Karpas-422 (cell line): ENCODE measurements around the gene KRT86. TPM values are rescaled to one million over a fixed set of nuclear protein-coding genes. Genes with fewer than 3 reads are reported as not detected.

Experiments used
- DNase-seq: peaks from one replicate; pipeline ENCODE4 v3.0.0-alpha.2; 2015
- H2AFZ ChIP-seq: fragments of 200-600 bp; sonication (generic); 2 replicates; pipeline ENCODE4 v1.6.1; 2014; ENCODE audit warnings: antibody characterized with exemption, low read length, mixed read lengths
- H3K27ac ChIP-seq: fragments of 200-600 bp; sonication (generic); 2 replicates; pipeline ENCODE4 v1.5.1; 2014; ENCODE audit warnings: mild to moderate bottlenecking, low read length, moderate library complexity
- H3K27me3 ChIP-seq: fragments of 200-600 bp; sonication (generic); 2 replicates; pipeline ENCODE4 v1.6.1; 2014; ENCODE audit warnings: low read length, mixed read lengths
- H3K36me3 ChIP-seq: fragments of 200-600 bp; sonication (generic); 2 replicates; pipeline ENCODE4 v1.6.1; 2014; ENCODE audit warnings: low read length, mixed read lengths; ENCODE audit not compliant: insufficient read depth
- H3K4me1 ChIP-seq: fragments of 200-600 bp; sonication (generic); 2 replicates; pipeline ENCODE4 v1.6.1; 2014; ENCODE audit warnings: mild to moderate bottlenecking, low read length, mixed read lengths
- H3K4me2 ChIP-seq: fragments of 200-600 bp; sonication (generic); 2 replicates; pipeline ENCODE4 v1.6.1; 2014; ENCODE audit warnings: low read length, low read depth, mild to moderate bottlenecking; ENCODE audit not compliant: poor library complexity, severe bottlenecking
- H3K4me3 ChIP-seq: fragments of 200-600 bp; sonication (generic); 2 replicates; pipeline ENCODE4 v1.5.1; 2014; ENCODE audit warnings: mild to moderate bottlenecking, antibody characterized with exemption, low read length, mixed read lengths
- H3K79me2 ChIP-seq: fragments of 200-600 bp; sonication (generic); 2 replicates; pipeline ENCODE4 v1.6.1; 2014; ENCODE audit warnings: mild to moderate bottlenecking, low read length, mixed read lengths
- H3K9ac ChIP-seq: fragments of 200-600 bp; sonication (generic); 2 replicates; pipeline ENCODE4 v1.6.0; 2014; ENCODE audit warnings: low read length
- H3K9me2 ChIP-seq: fragments of 200-600 bp; sonication (generic), shearing (Covaris generic); replicated peaks from 2 replicates; pipeline ENCODE4 v1.6.0; 2014; ENCODE audit warnings: mild to moderate bottlenecking, low read length, moderate library complexity; ENCODE audit not compliant: insufficient read depth
- H3K9me3 ChIP-seq: fragments of 300-700, 200-600 bp; sonication (generic); 2 replicates; pipeline ENCODE4 v1.6.1; 2014; ENCODE audit warnings: low read length, mixed read lengths
- H4K20me1 ChIP-seq: fragments of 200-600 bp; sonication (generic); 2 replicates; pipeline ENCODE4 v1.6.1; 2014; ENCODE audit warnings: mild to moderate bottlenecking, antibody characterized with exemption, low read length, low read depth; ENCODE audit not compliant: insufficient read depth
- total RNA-seq: library from RNA; depleted of rRNA; stranded (reverse); fragments of >200 nt; shearing (Covaris generic); gene quantifications from 2 replicates; pipeline ENCODE4 v1.2.3, GENCODE V29; 2014; ENCODE audit warnings: low replicate concordance

The KRT86 gene
- total RNA-seq, 1 experiment from 2014 or later: not detected

DNA sequence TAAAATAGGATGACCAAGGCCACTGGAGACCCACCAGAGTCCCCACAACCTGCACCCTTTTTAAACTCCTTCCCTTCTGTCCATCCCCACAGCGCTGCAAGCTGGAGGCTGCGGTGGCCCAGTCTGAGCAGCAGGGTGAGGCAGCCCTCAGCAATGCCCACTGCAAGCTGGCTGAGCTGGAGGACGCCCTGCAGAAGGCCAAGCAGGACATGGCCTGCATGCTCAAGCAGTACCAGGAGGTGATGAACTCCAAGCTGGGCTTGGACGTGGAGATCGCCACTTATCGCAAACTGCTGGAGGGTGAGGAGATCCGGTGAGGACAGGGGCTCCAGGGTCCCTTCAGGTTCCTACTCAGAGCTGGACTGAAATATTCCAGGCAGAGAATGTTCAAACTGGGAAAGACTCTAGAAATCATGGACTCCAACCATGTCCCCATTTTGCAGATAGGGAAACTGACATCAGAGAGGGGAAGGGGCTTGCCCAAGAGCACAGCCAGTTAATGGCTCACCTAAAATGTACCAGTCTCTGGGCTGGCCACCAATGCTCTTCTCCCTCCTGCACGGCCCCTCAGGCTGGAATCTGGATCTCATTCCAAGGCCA lies 75.7 kb downstream of the KRT86 start:
- H3K9ac ChIP-seq: no peak overlapping the region
- H4K20me1 ChIP-seq: no peaks in the 10 kb centered on the region
- H3K9me2 ChIP-seq: no peaks in the 10 kb centered on the region
- H3K79me2 ChIP-seq: no peaks in the 10 kb centered on the region
- no peak for DNase-seq
- no peak overlapping the region for H3K4me3 ChIP-seq
- H3K36me3 ChIP-seq: no peaks in the 10 kb centered on the region
- 0 out of 2 replicates have a peak, but pooled peaks cover 3% of the 10 kb centered on the region for H3K4me1 ChIP-seq
- H3K4me2 ChIP-seq: no peak overlapping the region
- H3K27ac ChIP-seq: no peak overlapping the region
- H3K27me3 ChIP-seq: no peaks in the 10 kb centered on the region
- H3K9me3 ChIP-seq: no peaks in the 10 kb centered on the region
- no peak overlapping the region for H2AFZ ChIP-seq

DNA sequence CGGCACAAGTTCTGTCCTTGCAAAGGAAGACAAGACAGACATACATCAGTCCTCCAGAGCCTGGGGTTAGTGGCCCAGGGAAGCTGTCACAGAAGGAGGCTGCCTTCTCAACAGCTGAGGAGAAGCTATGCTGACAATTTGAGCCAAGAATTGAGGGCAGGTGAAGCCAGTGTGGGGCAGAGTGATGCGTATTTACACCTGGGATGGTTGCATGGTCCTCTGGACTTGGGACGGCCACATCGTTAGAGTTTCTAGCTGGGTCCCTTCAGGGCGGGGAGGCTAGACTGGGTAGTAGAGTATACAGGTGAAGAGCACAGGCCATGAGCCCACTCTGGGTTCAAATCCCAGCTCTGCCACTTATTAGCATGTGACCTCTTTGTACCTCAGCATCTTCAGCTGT lies 76.3 kb downstream of the KRT86 start:
- Histone ChIP-seq H3K9me3 (no peaks in the 10 kb centered on the region), H3K9ac (no peak overlapping the region), H3K4me2 (no peak overlapping the region), H3K79me2 (no peaks in the 10 kb centered on the region), H3K4me3 (no peak overlapping the region), H3K36me3 (no peaks in the 10 kb centered on the region), H4K20me1 (no peaks in the 10 kb centered on the region), H3K27ac (no peak overlapping the region), H3K9me2 (no peaks in the 10 kb centered on the region), H2AFZ (no peak overlapping the region), H3K27me3 (no peaks in the 10 kb centered on the region), H3K4me1 (0 out of 2 replicates have a peak, but pooled peaks cover 3% of the 10 kb centered on the region)
- DNase-seq: no peak

- no peaks in the 10 kb centered on the region for H4K20me1 ChIP-seq
- DNase-seq: no peak
- no peak overlapping the region for H3K27ac ChIP-seq
- H3K4me1 ChIP-seq: 0 out of 2 replicates have a peak, but pooled peaks cover 3% of the 10 kb centered on the region
- no peak overlapping the region for H3K4me3 ChIP-seq
- H3K9me3 ChIP-seq: no peaks in the 10 kb centered on the region
- no peaks in the 10 kb centered on the region for H3K36me3 ChIP-seq
- H3K4me2 ChIP-seq: no peak overlapping the region
- no peaks in the 10 kb centered on the region for H3K9me2 ChIP-seq
- no peaks in the 10 kb centered on the region for H3K79me2 ChIP-seq
- H2AFZ ChIP-seq: no peak overlapping the region
- H3K9ac ChIP-seq: no peak overlapping the region
- H3K27me3 ChIP-seq: no peaks in the 10 kb centered on the region
These were observed 77.0 kb downstream of the KRT86 start for GRCh38 chr12:52351196-52352059.

GRCh38 chr12:52352951-52353350 lies 78.5 kb downstream of the KRT86 start:
- no peak for DNase-seq
- Histone ChIP-seq H4K20me1 (no peaks in the 10 kb centered on the region), H3K4me2 (no peak overlapping the region), H3K9me3 (no peaks in the 10 kb centered on the region), H3K79me2 (no peaks in the 10 kb centered on the region), H3K9me2 (no peaks in the 10 kb centered on the region), H3K27ac (no peak overlapping the region), H3K4me1 (peaks cover 8% of the 10 kb centered on the region), H3K27me3 (no peaks in the 10 kb centered on the region), H3K9ac (no peak overlapping the region), H3K36me3 (no peaks in the 10 kb centered on the region), H2AFZ (no peak overlapping the region), H3K4me3 (no peak overlapping the region)

DNA sequence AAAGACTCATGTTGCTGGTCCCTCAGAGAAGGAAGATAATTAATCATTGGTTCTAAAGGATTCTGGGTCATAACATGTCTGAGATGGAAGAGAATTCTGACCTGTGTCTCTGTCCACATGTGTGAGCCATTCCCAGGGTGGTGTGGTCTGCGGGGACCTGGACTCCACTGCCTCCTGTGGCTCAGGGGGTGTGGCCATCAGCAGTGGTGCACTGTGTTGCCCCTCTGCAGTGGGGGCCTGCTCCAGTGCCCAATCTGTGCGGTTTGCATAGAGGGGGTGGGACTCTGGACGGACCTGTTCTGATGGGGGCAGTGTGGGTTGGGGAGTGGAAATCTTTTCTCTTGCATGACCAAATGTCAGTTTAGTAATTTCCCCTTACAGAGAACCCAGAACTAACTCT lies 79.3 kb downstream of the KRT86 start:
- no peak overlapping the region for H2AFZ ChIP-seq
- H3K4me2 ChIP-seq: no peak overlapping the region
- H3K27me3 ChIP-seq: no peaks in the 10 kb centered on the region
- H3K9ac ChIP-seq: no peak overlapping the region
- peaks cover 16% of the 10 kb centered on the region for H3K4me1 ChIP-seq
- H3K36me3 ChIP-seq: no peaks in the 10 kb centered on the region
- no peaks in the 10 kb centered on the region for H4K20me1 ChIP-seq
- no peaks in the 10 kb centered on the region for H3K9me3 ChIP-seq
- no peaks in the 10 kb centered on the region for H3K9me2 ChIP-seq
- H3K27ac ChIP-seq: no peak overlapping the region
- no peaks in the 10 kb centered on the region for H3K79me2 ChIP-seq
- DNase-seq: no peak
- H3K4me3 ChIP-seq: no peak overlapping the region

- Histone ChIP-seq H2AFZ (no peak overlapping the region), H3K4me2 (no peak overlapping the region), H3K9ac (no peak overlapping the region), H3K27ac (no peak overlapping the region), H4K20me1 (no peaks in the 10 kb centered on the region), H3K9me3 (no peaks in the 10 kb centered on the region), H3K4me3 (no peak overlapping the region), H3K9me2 (no peaks in the 10 kb centered on the region), H3K27me3 (no peaks in the 10 kb centered on the region), H3K36me3 (no peaks in the 10 kb centered on the region), H3K4me1 (peaks cover 21% of the 10 kb centered on the region), H3K79me2 (no peaks in the 10 kb centered on the region)
- DNase-seq: no peak
These were observed 79.8 kb downstream of the KRT86 start for GRCh38 chr12:52354200-52354599.

DNA sequence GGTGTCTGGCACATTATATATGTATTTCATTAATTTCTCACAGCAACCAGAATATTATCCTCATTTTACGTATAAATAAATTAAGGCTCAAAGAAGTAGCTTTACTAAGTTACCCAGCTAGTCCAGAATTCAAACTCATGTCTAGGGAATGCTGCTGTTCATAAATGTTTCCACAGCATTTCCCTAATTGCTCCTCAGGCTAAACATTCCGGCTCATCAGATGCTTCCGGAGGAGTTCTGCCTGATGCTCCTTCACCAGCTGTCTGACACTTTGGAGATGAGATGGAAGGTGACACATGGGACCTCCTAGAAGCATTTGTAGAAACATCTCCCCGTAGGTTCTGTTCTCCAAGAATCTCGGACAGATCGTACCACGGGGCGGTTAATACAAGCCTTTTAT lies 80.7 kb downstream of the KRT86 start:
- Histone ChIP-seq H2AFZ (no peak overlapping the region), H3K27ac (no peak overlapping the region), H3K79me2 (no peaks in the 10 kb centered on the region), H3K4me1 (peaks cover 30% of the 10 kb centered on the region), H4K20me1 (no peaks in the 10 kb centered on the region), H3K9ac (no peak overlapping the region), H3K9me3 (no peaks in the 10 kb centered on the region), H3K4me3 (no peak overlapping the region), H3K27me3 (no peaks in the 10 kb centered on the region), H3K4me2 (no peak overlapping the region), H3K9me2 (no peaks in the 10 kb centered on the region), H3K36me3 (no peaks in the 10 kb centered on the region)
- DNase-seq: no peak

GRCh38 chr12:52356031-52356761 lies 81.8 kb downstream of the KRT86 start:
- Histone ChIP-seq H3K27ac (no peak overlapping the region), H3K4me3 (no peak overlapping the region), H2AFZ (no peak overlapping the region), H3K9ac (no peak overlapping the region), H3K27me3 (no peaks in the 10 kb centered on the region), H3K4me1 (peaks cover 30% of the 10 kb centered on the region), H3K9me2 (no peaks in the 10 kb centered on the region), H4K20me1 (no peaks in the 10 kb centered on the region), H3K9me3 (no peaks in the 10 kb centered on the region), H3K4me2 (no peak overlapping the region), H3K36me3 (no peaks in the 10 kb centered on the region), H3K79me2 (no peaks in the 10 kb centered on the region)
- no peak for DNase-seq
